Smooth muscle cell (in vitro differentiated cells): ENCODE results near the gene ADAR. TPM values are rescaled to one million over a fixed set of nuclear protein-coding genes. Genes with fewer than 3 reads are reported as not detected.

ENCODE experiments used
- DNase-seq: peaks from one replicate; lab custom pipeline; 2025; ENCODE audit not compliant: unreplicated experiment; lab: John Stamatoyannopoulos, UW
- H2AFZ ChIP-seq: fragments of 200-600 bp; sonication (generic); 2 replicates; pipeline ENCODE4 v1.6.0; 2016; ENCODE audit warnings: antibody characterized with exemption, low read depth, mild to moderate bottlenecking
- H3F3A ChIP-seq: fragments of 200-600 bp; sonication (generic); 2 replicates; pipeline ENCODE4 v1.6.0; 2017; ENCODE audit warnings: antibody characterized with exemption, low read depth
- H3K27ac ChIP-seq: fragments of 200-600 bp; sonication (generic); 2 replicates; pipeline ENCODE4 v1.5.1; 2016; ENCODE audit warnings: low read depth, mild to moderate bottlenecking
- H3K27me3 ChIP-seq: fragments of 200-600 bp; sonication (generic); 2 replicates; pipeline ENCODE4 v1.6.1; 2016; ENCODE audit warnings: low read depth, mild to moderate bottlenecking
- H3K36me3 ChIP-seq: fragments of 200-600 bp; sonication (generic); 2 replicates; pipeline ENCODE4 v1.5.1; 2016; ENCODE audit warnings: low read depth
- H3K4me1 ChIP-seq: fragments of 200-600 bp; sonication (generic); 2 replicates; pipeline ENCODE4 v1.5.1; 2016; ENCODE audit warnings: low read depth
- H3K4me2 ChIP-seq: fragments of 200-600 bp; sonication (generic); 2 replicates; pipeline ENCODE4 v1.6.0; 2016; ENCODE audit warnings: mild to moderate bottlenecking
- H3K4me3 ChIP-seq: fragments of 200-600 bp; sonication (generic); 2 replicates; pipeline ENCODE4 v1.5.1; 2016; ENCODE audit warnings: mild to moderate bottlenecking
- H3K79me2 ChIP-seq: fragments of 200-600 bp; sonication (generic); 2 replicates; pipeline ENCODE4 v1.6.0; 2016; ENCODE audit warnings: low read depth, mild to moderate bottlenecking
- H3K9ac ChIP-seq: fragments of 200-600 bp; sonication (generic); 2 replicates; pipeline ENCODE4 v1.6.0; 2016; ENCODE audit warnings: low read depth
- H3K9me3 ChIP-seq: fragments of 200-600 bp; sonication (generic); replicated peaks from 2 replicates; pipeline ENCODE4 v1.5.1; 2016; ENCODE audit warnings: low read depth
- H4K20me1 ChIP-seq: fragments of 200-600 bp; sonication (generic); 2 replicates; pipeline ENCODE4 v1.6.0; 2016; ENCODE audit warnings: low read depth
- WGBS: methylation state at CpG from one replicate; pipeline ENCODE4 v1.1.7; 2016; ENCODE audit warnings: low lambda C conversion rate; 5-methylcytosine and 5-hydroxymethylcytosine counted together
- polyA plus RNA-seq: library from polyadenylated mRNA; unstranded; fragments of >200 nt; fragmentation: Nextera tagmentation; extraction: Ambion mirVana; gene quantifications from 2 replicates; pipeline ENCODE4 v1.2.1, GENCODE V29; 2016
- total RNA-seq: library from RNA; depleted of rRNA; stranded (reverse); fragments of >200 nt; gene quantifications from 2 replicates; pipeline ENCODE4 v1.2.3, GENCODE V29; 2014
- TF ChIP-seq, protein P1 (sequence below): fragments of 200-600 bp; sonication (generic); IDR thresholded peaks from 2 replicates; pipeline ENCODE4 v1.5.1; 2017; ENCODE audit warnings: borderline replicate concordance, mild to moderate bottlenecking, antibody characterized with exemption; ENCODE audit not compliant: insufficient read depth, poor library complexity, severe bottlenecking

The ADAR gene
- total and polyA plus RNA-seq, 2 experiments from 2014 or later: 39.1 to 80.6 TPM

DNA sequence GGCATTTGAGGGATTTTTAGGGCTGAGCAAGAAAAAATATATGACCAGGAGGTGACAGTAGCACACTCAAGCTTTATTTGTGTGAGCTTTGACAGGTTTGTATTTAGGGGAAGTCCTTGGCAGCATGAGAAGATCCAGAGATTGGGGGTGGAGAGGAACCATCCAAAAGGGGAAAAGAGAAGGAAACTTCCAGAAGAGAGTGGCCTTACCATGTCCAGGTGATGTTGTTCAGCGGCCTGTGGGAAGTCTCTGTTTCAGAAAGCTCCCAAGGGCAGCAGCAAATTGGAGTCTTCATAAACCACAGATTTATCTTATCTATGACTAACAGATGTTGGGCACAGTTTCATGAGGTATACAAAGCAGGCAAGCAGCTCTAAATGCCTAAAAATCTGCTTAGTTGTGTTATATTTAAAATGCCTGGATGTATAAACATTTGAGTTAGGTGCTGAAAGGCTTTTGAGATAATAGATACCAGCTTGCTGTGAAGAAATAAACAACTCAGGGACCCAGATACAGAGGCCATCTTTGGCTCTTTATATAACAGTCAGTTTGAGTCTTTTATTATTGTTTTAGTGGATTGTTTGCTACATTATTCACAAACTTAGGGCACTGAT, 21.2 kb upstream of the ADAR start:
- Histone ChIP-seq H3K27me3 (peaks cover 13% of the 10 kb centered on the region), H2AFZ (peak overlapping the region; percentile 59), H3K4me1 (peaks cover 2% of the 10 kb centered on the region), H3K4me2 (no peak overlapping the region), H3F3A (peaks cover 6% of the 10 kb centered on the region), H3K79me2 (peaks cover 34% of the 10 kb centered on the region), H3K9me3 (no peaks in the 10 kb centered on the region), H3K36me3 (no peaks in the 10 kb centered on the region), H3K9ac (no peak overlapping the region), H3K27ac (no peak overlapping the region), H4K20me1 (peaks cover 22% of the 10 kb centered on the region), H3K4me3 (no peak overlapping the region)
- 23% methylated on average over 1 of the region's 1 CpG for WGBS
- TF ChIP-seq, protein P1, sequence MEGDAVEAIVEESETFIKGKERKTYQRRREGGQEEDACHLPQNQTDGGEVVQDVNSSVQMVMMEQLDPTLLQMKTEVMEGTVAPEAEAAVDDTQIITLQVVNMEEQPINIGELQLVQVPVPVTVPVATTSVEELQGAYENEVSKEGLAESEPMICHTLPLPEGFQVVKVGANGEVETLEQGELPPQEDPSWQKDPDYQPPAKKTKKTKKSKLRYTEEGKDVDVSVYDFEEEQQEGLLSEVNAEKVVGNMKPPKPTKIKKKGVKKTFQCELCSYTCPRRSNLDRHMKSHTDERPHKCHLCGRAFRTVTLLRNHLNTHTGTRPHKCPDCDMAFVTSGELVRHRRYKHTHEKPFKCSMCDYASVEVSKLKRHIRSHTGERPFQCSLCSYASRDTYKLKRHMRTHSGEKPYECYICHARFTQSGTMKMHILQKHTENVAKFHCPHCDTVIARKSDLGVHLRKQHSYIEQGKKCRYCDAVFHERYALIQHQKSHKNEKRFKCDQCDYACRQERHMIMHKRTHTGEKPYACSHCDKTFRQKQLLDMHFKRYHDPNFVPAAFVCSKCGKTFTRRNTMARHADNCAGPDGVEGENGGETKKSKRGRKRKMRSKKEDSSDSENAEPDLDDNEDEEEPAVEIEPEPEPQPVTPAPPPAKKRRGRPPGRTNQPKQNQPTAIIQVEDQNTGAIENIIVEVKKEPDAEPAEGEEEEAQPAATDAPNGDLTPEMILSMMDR: no peak
- no peak for DNase-seq

DNA sequence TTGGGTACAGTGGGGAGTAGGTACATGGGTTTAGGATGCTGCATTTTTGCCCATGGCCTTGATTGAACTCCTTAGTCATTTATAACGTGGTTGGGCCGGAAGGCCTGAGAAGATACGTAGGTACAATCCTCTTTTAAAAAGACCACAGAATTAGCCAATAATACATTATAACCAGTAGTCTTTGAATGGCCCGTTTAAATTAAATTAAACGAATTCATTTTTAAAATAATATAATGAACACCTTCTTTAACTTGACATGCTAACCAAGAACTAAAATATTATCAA, 20.1 kb upstream of the ADAR start:
- peak overlapping the region; percentile 96 for H3K27ac ChIP-seq
- peak overlapping the region; percentile 98 for H3K9ac ChIP-seq
- peaks cover 6% of the 10 kb centered on the region for H3F3A ChIP-seq
- peaks cover 33% of the 10 kb centered on the region for H4K20me1 ChIP-seq
- H3K4me2 ChIP-seq: peak overlapping the region; percentile 87
- H3K4me3 ChIP-seq: peak overlapping the region; percentile 94
- 33% methylated on average over 5 of the region's 5 CpGs for WGBS
- H3K4me1 ChIP-seq: peaks cover 2% of the 10 kb centered on the region
- H3K79me2 ChIP-seq: peaks cover 45% of the 10 kb centered on the region
- H3K9me3 ChIP-seq: no peaks in the 10 kb centered on the region
- no peaks in the 10 kb centered on the region for H3K36me3 ChIP-seq
- H2AFZ ChIP-seq: peak overlapping the region; percentile 99
- TF ChIP-seq, protein P1: no peak
- no peak for DNase-seq
- peaks cover 13% of the 10 kb centered on the region for H3K27me3 ChIP-seq

DNA sequence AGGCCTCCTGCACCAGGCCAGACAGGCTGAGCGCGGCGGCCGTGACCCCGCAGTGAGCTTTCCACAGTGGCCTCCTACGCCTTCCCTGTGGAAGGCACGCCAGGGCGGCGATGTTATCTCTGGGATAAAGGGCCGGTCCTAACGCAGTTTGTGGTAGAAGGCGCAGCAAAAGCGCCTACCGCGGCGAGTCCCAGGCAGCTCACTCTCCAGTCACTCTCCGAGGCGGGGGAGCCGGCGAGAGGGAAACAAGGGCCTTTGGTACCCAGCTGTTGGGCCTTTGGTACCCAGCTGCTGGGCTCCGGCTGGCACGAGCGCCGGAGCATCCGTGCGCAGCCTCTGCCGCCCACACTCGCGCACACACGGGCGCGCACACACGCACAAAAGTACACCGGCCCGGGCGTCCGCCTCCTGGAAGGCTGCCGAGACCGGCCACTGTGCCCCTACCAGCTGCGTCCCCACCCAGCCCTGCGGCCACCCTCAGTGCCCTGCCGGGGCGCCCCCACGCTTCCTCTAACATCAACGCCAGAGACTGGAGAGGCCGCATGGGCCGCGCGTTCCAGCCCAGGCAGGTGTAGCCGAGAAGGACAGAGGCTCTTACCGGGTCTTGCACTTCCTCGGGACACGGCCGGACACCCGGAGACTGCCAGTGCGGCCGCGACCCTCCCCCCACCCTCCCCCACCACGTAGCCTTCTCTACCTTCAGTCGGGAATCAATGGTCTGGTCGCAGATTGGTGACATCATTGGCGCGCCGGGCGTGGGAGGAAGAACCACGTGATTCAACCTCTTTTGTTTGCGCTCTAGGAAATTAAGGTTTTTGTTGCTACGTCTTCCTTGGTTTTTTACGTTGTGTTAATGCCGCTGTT, 19.5 kb upstream of the ADAR start:
- H3K9ac ChIP-seq: peak overlapping the region; percentile 98
- H3F3A ChIP-seq: peaks cover 6% of the 10 kb centered on the region
- H3K27ac ChIP-seq: peak overlapping the region; percentile 96
- H3K4me3 ChIP-seq: peak overlapping the region; percentile 94
- peaks cover 50% of the 10 kb centered on the region for H3K79me2 ChIP-seq
- peaks cover 2% of the 10 kb centered on the region for H3K4me1 ChIP-seq
- peaks cover 13% of the 10 kb centered on the region for H3K27me3 ChIP-seq
- peaks cover 39% of the 10 kb centered on the region for H4K20me1 ChIP-seq
- peak; percentile 43 for DNase-seq
- no peaks in the 10 kb centered on the region for H3K36me3 ChIP-seq
- H3K9me3 ChIP-seq: no peaks in the 10 kb centered on the region
- peak overlapping the region; percentile 87 for H3K4me2 ChIP-seq
- TF ChIP-seq, protein P1: no peak
- under 1% methylated on average over 65 of the region's 70 CpGs for WGBS
- H2AFZ ChIP-seq: peak overlapping the region; percentile 99
